ENCODE data around the gene SLC1A3. TPM values are rescaled to one million over a fixed set of nuclear protein-coding genes. Genes with fewer than 3 reads are reported as not detected.

Gene SLC1A3
- total RNA-seq, 1 donor: 1.3 TPM

- no peak for DNase-seq (ENCODE audit: low read depth)
- no peak overlapping the region for H3K4me3 ChIP-seq (ENCODE audit: low read depth, low read length)
- TF ChIP-seq, protein P1, sequence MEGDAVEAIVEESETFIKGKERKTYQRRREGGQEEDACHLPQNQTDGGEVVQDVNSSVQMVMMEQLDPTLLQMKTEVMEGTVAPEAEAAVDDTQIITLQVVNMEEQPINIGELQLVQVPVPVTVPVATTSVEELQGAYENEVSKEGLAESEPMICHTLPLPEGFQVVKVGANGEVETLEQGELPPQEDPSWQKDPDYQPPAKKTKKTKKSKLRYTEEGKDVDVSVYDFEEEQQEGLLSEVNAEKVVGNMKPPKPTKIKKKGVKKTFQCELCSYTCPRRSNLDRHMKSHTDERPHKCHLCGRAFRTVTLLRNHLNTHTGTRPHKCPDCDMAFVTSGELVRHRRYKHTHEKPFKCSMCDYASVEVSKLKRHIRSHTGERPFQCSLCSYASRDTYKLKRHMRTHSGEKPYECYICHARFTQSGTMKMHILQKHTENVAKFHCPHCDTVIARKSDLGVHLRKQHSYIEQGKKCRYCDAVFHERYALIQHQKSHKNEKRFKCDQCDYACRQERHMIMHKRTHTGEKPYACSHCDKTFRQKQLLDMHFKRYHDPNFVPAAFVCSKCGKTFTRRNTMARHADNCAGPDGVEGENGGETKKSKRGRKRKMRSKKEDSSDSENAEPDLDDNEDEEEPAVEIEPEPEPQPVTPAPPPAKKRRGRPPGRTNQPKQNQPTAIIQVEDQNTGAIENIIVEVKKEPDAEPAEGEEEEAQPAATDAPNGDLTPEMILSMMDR (IDR thresholded peaks at IDR 0.05; ENCODE audit: insufficient read depth, low read depth, low read length): no peak
These were observed 118.3 kb downstream of the SLC1A3 start for GRCh38 chr5:36724467-36725332.

GRCh38 chr5:36726317-36726716 lies 119.9 kb downstream of the SLC1A3 start:
- no peak overlapping the region for H3K4me3 ChIP-seq (ENCODE audit: low read depth, low read length)
- no peak for DNase-seq (ENCODE audit: low read depth)
- TF ChIP-seq, protein P1 (IDR thresholded peaks at IDR 0.05; ENCODE audit: insufficient read depth, low read depth, low read length): no peak

GRCh38 chr5:36726767-36727166 lies 120.4 kb downstream of the SLC1A3 start:
- H3K4me3 ChIP-seq (ENCODE audit: low read depth, low read length): no peak overlapping the region
- TF ChIP-seq, protein P1 (IDR thresholded peaks at IDR 0.05; ENCODE audit: insufficient read depth, low read depth, low read length): no peak
- no peak for DNase-seq (ENCODE audit: low read depth)

DNA sequence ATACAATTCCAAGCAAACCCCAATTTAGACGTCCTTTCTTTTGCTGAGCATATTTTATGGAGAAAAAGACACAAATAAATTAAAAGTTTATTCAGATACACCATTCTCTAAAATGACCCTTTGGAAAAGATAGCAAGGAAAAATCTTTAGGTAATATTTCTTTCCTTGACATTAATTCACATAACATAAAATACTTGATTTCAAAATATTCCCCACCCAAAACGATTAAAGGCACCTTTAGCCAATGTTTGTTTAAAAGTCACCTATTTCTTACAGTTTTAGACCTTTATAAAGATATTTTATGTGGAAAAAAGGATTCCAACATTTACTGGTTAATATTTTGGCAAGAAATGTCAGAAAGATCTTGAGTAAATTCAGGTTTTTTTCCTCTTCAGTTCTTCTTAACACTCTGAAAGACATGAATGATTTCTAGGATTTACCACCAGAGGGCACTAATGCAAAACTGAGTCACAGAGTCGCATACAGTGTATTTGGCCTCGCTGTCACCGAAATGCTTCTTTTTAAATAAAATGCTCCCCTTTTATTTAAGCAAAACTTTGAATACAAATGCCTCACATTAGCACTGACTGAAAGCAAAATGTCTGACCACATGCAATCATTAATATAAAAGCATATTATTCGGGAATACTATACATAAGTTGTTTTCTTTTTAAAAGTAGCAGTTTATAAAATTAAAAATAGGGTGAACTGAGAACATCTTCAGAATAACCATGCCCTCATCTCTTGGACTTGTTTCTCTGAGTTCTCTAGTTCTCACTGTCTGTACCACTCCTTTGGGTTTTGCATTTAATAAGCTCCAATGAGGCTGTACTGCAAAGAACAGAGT lies 122.5 kb downstream of the SLC1A3 start:
- TF ChIP-seq, protein P1 (IDR thresholded peaks at IDR 0.05; ENCODE audit: insufficient read depth, low read depth, low read length): peak; percentile 64
- DNase-seq (ENCODE audit: low read depth): peak; percentile 68

DNA sequence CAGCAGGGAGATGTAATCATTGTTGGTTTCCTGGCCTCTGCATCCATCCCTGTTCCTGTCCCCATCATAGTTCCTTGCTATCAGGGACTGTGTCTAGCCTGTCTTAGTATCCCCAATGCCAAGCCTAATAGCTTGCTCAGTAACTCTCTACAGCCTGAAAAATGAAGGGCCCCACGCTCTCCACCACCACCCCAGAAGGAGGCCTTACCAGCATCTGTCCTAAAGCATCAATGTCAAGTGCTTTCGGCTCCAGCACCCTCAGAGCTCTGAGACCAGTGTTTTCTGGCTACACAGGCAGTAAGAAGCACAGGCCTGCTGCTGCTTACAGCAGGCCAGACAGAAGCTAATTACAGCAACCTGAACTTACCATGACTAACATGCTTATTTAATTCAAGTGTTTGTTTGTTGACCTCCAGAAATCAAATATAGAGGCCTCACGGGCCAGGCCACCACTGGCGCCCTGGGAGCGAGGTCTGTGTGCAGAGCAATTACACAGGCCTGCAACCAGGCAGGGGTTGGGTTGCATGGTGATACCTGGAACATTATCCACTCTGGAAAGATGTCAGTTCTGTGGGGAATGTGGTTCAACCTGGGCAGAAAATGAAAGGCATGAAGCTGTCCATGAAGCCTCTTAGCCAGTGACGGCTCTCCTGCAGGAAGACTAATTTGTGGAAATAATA lies 124.3 kb downstream of the SLC1A3 start:
- no peak overlapping the region for H3K4me3 ChIP-seq (ENCODE audit: low read depth, low read length)
- TF ChIP-seq, protein P1 (IDR thresholded peaks at IDR 0.05; ENCODE audit: insufficient read depth, low read depth, low read length): no peak
- no peak for DNase-seq (ENCODE audit: low read depth)

More for the DNA sequence above, 122.5 kb downstream of the SLC1A3 start:
- no peak overlapping the region for H3K4me3 ChIP-seq (ENCODE audit: low read depth, low read length)

- H3K4me3 ChIP-seq (ENCODE audit: low read depth, low read length): no peak overlapping the region
- TF ChIP-seq, protein P1 (IDR thresholded peaks at IDR 0.05; ENCODE audit: insufficient read depth, low read depth, low read length): no peak
- DNase-seq (ENCODE audit: low read depth): no peak
These were observed 126.8 kb downstream of the SLC1A3 start for GRCh38 chr5:36733183-36733582.

All from fibroblast of villous mesenchyme (primary cell).